Measurements from ENCODE around the gene SSU72.
"Not testable (repeated sequence)": the region's sequence is repeated elsewhere in the genome, so short reads cannot be mapped to it uniquely, and the experiment has no call there.

Gene SSU72

DNA sequence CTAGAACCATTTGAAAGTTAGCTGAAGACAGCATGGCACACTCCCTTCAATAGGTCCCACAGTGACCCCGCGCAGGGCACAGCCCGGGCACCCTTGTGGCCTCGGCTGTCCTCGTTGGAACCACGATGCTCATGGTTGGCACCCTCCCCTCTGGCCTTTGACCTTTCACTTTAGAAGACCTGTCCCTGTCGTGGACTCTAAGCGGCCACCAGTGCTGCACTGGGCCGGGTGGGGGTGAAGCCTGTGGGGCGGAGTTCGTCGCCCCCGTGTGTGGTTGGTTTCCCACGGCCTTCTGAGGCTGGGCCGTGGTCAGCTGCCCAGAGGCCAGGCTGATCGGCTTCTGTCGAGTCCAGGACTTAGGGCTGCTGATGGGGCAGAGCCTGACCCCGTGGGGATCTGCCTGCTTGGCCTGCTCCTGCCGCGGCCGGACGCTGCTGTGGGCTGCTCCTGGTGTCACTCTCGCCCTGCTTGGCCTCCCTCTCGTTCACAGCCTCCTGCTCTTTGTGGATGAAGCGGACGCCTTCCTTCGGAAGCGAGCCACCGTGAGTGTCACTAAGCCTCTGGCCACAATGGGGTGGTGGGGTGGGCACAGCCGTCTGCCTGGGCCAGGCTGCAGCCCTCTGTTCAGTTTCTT, 49.8 kb downstream of the SSU72 start:
- not testable (repeated sequence) for DNase-seq

- DNase-seq: not testable (repeated sequence)
These were observed 51.0 kb downstream of the SSU72 start for GRCh38 chr1:1523651-1524050.

GRCh38 chr1:1523226-1523625, 51.4 kb downstream of the SSU72 start:
- DNase-seq: not testable (repeated sequence)

DNA sequence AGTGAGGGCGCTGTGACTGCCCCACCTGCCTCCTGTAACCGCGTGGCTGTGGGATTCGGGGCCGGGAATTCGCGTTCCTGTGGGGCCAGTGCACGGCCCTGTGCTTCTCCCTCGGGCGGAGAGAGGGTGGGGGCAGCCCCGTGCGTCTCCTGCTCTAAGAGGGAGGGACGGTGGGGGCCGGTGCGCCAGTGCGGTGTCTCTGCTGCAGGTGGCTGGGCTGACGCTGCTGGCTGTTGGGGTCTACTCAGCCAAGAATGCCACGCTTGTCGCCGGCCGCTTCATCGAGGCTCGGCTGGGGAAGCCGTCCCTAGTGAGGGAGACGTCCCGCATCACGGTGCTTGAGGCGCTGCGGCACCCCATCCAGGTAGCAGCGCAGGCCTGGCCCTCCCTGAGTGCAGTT, 52.1 kb downstream of the SSU72 start:
- DNase-seq: not testable (repeated sequence)

DNA sequence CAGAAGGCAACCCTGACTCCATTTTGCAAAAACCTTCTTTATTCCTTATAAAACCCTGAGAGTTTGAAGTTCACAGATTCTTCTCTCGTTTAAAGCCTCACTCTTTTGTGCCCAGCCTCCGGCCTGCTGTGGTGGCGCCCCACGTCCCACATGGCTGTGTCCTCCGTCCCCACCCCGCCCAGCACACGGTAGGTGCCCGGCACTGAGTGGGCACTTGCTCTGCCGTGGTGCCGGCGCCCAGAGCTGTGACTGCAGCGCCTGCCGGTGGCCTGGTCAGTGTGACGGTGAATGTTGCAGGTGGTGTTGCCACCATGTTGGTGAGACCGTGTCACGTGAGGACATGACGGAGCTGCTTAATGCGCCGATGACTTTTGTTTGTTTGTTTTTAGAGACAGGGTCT, 53.3 kb downstream of the SSU72 start:
- no peak for DNase-seq

DNA sequence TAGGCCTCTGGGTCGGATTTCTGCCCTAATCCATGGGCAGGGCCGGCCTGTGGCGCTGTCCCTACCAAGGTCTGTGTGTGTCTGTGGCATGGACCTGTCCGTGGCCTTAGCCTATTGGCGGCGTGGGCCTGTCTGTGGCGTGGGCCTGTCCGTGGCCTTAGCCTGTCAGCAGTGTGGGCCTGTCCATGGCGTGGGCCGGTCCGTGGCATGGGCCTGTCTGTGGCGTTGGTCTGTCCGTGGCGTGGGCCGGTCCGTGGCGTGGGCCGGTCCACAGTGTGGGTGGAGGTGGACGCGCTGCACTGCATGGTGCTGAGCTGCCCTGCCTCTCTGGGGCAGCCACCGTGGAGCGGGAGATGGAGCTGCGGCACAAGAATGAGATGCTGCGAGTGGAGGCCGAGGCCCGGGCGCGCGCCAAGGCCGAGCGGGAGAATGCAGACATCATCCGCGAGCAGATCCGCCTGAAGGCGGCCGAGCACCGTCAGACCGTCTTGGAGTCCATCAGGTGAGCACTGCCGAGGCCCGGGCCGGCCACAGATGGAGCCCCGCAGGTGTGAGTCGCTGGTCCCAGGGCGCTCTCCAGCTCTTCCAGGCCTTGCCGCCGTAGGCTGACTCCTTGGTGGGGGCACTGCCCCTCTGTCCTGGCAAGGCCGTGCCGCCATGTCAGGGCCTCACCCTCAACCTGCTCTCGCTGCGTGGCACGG, 54.7 kb downstream of the SSU72 start:
- not testable (repeated sequence) for DNase-seq

DNA sequence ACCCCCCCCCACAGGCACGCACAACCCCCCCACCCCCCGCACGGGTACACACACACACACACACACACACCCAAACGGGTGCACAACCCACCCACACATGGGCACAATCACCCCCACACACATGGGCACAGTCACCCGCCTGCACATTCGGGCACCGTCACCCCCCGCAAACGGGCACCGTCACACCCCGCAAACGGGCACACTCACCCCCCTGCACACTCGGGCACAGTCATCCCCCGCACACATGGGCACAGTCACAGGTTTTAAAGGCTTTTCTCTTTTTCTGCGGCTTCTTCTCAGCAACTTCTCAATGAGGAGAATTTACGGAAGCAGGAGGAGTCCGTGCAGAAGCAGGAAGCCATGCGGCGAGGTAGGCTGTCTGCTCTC, 56.0 kb downstream of the SSU72 start:
- not testable (repeated sequence) for DNase-seq

GRCh38 chr1:1517973-1518620, 56.6 kb downstream of the SSU72 start:
- no peak for DNase-seq

GRCh38 chr1:1516923-1517322, 57.7 kb downstream of the SSU72 start:
- DNase-seq: not testable (repeated sequence)

- DNase-seq: not testable (repeated sequence)
These were observed 60.3 kb downstream of the SSU72 start for GRCh38 chr1:1514376-1514775.

DNA sequence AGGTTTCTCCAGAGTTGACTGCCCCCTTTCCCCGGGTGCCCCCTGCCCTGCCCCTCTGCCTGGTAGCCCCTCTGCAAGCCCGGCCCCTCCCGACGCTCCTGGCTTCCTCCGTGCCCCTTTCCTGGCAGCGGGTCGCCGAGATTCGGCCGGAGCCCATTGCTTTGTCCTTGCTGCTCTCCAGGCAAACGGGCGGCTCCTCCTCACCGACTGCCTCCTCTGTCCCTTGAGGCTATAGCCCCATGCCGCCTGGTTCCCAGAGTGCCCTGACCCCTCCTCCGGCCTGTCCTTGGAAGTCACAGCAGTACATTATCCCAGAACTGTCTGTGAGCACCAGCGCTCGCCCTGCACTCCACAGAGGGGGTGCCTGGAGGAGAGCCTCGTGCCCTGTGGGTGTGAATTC, 61.0 kb downstream of the SSU72 start:
- not testable (repeated sequence) for DNase-seq

DNA sequence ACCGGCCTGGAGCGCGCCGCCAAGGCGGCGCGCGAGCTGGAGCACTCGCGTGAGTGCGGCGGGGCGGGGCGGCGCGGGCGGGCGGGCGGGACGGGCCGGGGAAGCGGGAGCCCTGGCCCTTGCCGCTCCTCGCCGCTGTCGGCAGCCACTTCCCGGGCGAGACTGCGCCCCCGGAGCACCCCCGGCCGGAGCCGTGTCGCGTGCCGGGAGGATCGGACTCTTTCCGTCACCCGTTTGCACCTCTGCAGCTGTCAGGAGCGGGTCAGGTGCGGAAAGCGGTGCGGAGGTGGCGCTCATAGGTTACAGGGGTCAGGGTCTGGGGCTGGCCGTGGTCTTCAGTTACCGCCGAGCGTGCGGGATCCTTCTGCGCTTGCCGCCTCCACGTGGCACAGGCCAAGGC, 62.2 kb downstream of the SSU72 start:
- DNase-seq: not testable (repeated sequence)

DNA sequence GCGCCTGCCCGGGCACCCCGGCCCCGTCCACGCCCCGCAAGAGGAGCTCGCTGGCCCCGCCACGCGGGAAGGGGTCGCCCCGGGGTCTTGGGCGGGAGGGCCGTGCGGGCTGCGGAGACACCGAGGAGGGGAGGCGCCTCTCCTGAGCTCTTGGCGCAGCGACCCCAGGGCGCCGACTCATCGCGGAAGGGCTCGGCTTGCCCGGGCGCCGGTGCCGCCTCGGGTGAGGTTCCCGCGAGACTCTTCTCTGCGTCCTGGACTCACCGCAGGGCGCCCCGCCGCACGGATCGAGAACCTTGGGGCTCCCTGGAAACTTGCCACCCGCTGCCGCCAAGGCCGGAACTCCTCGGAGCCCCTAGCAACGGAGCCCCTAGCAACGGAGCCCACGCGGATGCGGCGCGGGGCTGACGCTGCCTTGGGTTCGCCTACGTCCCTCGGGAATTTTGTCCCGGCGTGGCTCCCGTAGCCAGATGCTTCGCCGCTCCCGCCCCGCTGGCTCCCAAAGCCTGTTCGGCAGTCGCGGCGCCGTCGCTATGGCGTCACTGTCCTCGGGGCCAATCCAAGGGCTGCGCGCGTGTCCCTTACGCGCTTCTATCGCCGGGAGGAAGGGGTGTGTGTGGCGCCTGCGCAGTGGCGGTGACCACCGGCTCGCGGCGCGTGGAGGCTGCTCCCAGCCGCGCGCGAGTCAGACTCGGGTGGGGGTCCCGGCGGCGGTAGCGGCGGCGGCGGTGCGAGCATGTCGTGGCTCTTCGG, 63.0 kb downstream of the SSU72 start, which contains the start of gene ATAD3A:
Gene ATAD3A, plus strand, starts transcription at position 630 of the 753 bp plus-strand sequence. Its CDS starts 107 bp downstream, at position 737.
- peak; percentile 90 for DNase-seq

GRCh38 chr1:1510912-1511532, 63.6 kb downstream of the SSU72 start:
- peak; percentile 33 for DNase-seq

DNA sequence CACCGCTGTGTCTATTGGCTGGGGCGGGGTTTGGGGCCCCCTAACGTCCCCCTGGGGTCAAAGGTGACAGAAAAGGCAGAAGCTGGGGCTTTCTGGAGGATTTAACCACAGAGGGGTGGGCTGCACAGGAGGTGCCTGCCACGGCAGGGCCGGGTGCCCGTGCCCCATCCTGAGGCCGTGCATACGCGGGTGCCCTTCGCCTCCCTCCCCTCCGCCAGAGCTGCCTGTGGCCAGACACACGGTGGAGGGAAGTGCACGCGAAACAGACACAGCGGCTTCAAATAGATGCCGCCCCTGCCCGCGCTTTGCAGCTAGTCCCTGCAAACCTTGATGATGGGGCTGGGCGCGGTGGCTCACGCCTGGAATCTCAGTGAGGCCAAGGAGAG, 65.2 kb downstream of the SSU72 start:
- not testable (repeated sequence) for DNase-seq

- not testable (repeated sequence) for DNase-seq
These were observed 65.7 kb downstream of the SSU72 start for GRCh38 chr1:1508775-1509464.

GRCh38 chr1:1507305-1507704, 67.4 kb downstream of the SSU72 start:
- DNase-seq: no peak

DNA sequence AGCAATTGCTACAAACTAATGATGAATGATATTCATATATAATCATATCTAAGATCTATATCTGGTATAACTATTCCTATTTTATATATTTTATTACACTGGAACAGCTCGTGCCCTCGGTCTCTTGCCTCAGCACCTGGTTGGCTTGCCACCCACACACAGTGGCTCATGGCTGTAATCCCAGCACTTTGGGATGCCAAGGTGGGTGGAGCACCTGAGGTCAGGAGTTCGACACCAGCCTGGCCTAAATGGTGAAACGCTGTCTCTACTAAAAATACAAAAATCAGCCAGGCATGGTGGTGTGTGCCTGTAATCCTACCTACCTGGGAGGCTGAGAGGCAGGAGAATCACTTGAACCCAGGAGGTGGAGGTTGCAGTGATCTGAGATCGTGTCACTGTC, 68.9 kb downstream of the SSU72 start:
- not testable (repeated sequence) for DNase-seq

DNA sequence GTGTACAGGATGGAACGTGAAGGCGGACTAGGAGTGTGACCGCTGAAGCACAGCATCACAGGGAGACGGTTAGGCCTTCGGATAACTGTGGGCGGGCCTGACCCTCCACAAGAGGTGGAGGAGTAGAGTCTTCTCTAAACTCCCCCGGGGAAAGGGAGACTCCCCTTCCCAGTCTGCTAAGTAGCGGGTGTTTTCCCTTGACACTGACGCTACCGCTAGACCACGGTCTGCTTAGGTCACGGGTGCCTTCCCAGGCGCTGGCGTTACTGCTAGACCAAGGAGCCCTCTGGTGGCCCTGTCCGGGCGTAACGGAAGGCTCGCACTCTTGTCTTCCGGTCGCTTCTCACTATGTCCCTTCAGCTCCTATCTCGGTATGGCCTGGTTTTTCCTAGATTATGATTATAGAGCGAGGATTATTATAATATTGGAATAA, 69.3 kb downstream of the SSU72 start:
- DNase-seq: not testable (repeated sequence)

DNA sequence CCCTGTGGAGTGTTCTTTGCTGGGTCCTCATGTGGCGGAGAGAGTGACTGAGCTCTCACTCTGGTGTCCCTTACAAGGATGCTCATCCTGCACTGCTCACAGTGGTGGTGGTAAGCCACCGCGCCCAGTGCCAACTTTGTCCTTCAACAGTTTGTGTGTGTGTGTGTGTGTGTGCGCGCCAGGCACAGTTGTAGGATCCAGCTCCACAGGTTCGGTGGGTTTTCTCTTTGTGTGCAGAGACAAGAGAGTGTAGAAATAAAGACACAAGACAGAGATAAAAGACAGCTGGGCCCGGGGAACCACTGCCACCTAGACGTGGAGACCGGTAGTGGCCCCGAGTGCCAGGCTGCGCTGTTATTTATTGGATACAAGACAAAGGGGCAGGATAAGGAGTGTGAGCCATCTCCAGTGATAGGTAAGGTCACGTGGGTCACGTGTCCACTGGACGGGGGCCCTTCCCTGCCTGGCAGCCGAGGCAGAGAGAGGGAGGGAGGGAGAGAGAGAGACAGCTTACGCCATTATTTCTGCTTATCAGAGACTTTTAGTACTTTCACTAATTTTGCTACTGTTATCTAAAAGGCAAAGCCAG, 69.8 kb downstream of the SSU72 start:
- DNase-seq: peak; percentile 75

- not testable (repeated sequence) for DNase-seq
These were observed 79.1 kb downstream of the SSU72 start for GRCh38 chr1:1495461-1495975.
